Stimulated activated CD4-positive, alpha-beta T cell treated with anti-CD3 and anti-CD28 coated beads, Interleukin-4, amount 100 ng/mL, for 24 hours (primary cell): ENCODE measurements around the gene CLEC1B.
"Not testable (repeated sequence)": the region's sequence is repeated elsewhere in the genome, so short reads cannot be mapped to it uniquely, and the experiment has no call there.

Source experiments
- DNase-seq: peaks from one replicate; pipeline ENCODE4 v3.0.0-alpha.2; 2020

Gene CLEC1B

GRCh38 chr12:9999016-9999415 lies at the start of gene CLEC1B:
Gene CLEC1B, minus strand, starts transcription at chr12:9999121. Its CDS starts 21 bp downstream, at chr12:9999100.
- no peak for DNase-seq

GRCh38 chr12:10048526-10048925 lies 49.6 kb upstream of the CLEC1B start:
- no peak for DNase-seq

GRCh38 chr12:10042167-10042566 lies 43.2 kb upstream of the CLEC1B start:
- DNase-seq: no peak

- no peak for DNase-seq
These were observed 35.0 kb upstream of the CLEC1B start for GRCh38 chr12:10033783-10034545.

- DNase-seq: no peak
These were observed 32.9 kb upstream of the CLEC1B start for GRCh38 chr12:10031771-10032175.

GRCh38 chr12:10031321-10031720 lies 32.4 kb upstream of the CLEC1B start:
- no peak for DNase-seq

GRCh38 chr12:10030446-10030845 lies 31.5 kb upstream of the CLEC1B start, which contains the start of gene CLEC9A:
Gene CLEC9A, plus strand, starts transcription at chr12:10030682. Its CDS starts 22,006 bp downstream, at chr12:10052688.
- no peak for DNase-seq

GRCh38 chr12:10027721-10028120 lies 28.8 kb upstream of the CLEC1B start:
- DNase-seq: no peak

- no peak for DNase-seq
These were observed 28.4 kb upstream of the CLEC1B start for GRCh38 chr12:10027311-10027710.

- not testable (repeated sequence) for DNase-seq
These were observed 27.7 kb upstream of the CLEC1B start for GRCh38 chr12:10026666-10027065.

- no peak for DNase-seq
These were observed 26.3 kb upstream of the CLEC1B start for GRCh38 chr12:10025236-10025635.

- DNase-seq: no peak
These were observed 22.4 kb upstream of the CLEC1B start for GRCh38 chr12:10021342-10021741.

GRCh38 chr12:10018386-10018785 lies 19.5 kb upstream of the CLEC1B start:
- no peak for DNase-seq

GRCh38 chr12:10016881-10017280 lies 18.0 kb upstream of the CLEC1B start:
- DNase-seq: no peak

GRCh38 chr12:10015450-10015849 lies 16.5 kb upstream of the CLEC1B start:
- no peak for DNase-seq

GRCh38 chr12:10012630-10013330 lies 13.9 kb upstream of the CLEC1B start:
- DNase-seq: no peak

GRCh38 chr12:10001171-10001776 lies 2.4 kb upstream of the CLEC1B start:
- no peak for DNase-seq

- no peak for DNase-seq
These were observed 6.6 kb downstream of the CLEC1B start for GRCh38 chr12:9992296-9992695.

- DNase-seq: no peak
These were observed 7.0 kb downstream of the CLEC1B start for GRCh38 chr12:9991876-9992275.

- DNase-seq: no peak
These were observed 18.8 kb downstream of the CLEC1B start for GRCh38 chr12:9980126-9980525.

GRCh38 chr12:9977916-9978315 lies 21.0 kb downstream of the CLEC1B start:
- no peak for DNase-seq

- not testable (repeated sequence) for DNase-seq
These were observed 22.3 kb downstream of the CLEC1B start for GRCh38 chr12:9976626-9977025.

- no peak for DNase-seq
These were observed 23.3 kb downstream of the CLEC1B start for GRCh38 chr12:9975614-9976013.

GRCh38 chr12:9974731-9975130 lies 24.2 kb downstream of the CLEC1B start:
- not testable (repeated sequence) for DNase-seq
